ENCODE measurements around the gene SCUBE1. TPM values are rescaled to one million over a fixed set of nuclear protein-coding genes. Genes with fewer than 3 reads are reported as not detected.

The SCUBE1 gene
- total and polyA plus RNA-seq, 2 of the 4 experiments (the other 2 are of a cell fraction): not detected

DNA sequence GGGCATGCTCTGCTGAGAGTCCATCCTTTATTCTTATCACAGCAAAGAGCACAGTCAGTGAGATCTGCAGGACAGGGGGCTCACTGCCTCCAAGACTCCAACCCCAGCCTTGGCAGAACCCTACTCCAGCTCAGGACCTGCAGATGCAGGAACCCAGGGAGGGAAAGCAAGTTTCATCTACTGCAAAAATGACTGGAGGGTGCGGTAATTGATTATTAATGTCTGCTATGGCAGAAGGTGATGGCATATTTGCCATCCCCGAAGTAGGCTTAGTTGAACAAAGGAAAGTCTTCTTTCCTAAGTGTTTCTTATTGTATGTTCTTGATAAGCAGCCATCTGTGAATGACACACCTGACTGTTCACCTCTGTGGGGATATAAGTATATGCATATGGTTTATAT, 9.2 kb downstream of the SCUBE1 start:
- no peak overlapping the region for H2BK15ac ChIP-seq (ENCODE audit: low read depth, low read length)
- H2BK20ac ChIP-seq (ENCODE audit: low read depth, low read length): no peak overlapping the region
- no peak overlapping the region for H4K5ac ChIP-seq (ENCODE audit: low read depth, low read length)
- no peaks in the 10 kb centered on the region for H3K36me3 ChIP-seq (ENCODE audit: control insufficient read depth, insufficient read depth, low read length)
- WGBS, 2 experiments (ENCODE audit: extremely low coverage in 2 of 2, insufficient read length in 1 of 2): no CpG with 5 or more reads among the region's 2 CpGs
- H2AK5ac ChIP-seq (ENCODE audit: low read depth, low read length): no peak overlapping the region
- no peak overlapping the region for H3K27ac ChIP-seq (ENCODE audit: insufficient read depth, low read length)
- no peaks in the 10 kb centered on the region for H3K79me1 ChIP-seq (ENCODE audit: low read depth in 1 of 2, low read length in 2 of 2)
- no TSS peak for BruUV-seq (replicated peaks)
- H2BK5ac ChIP-seq (ENCODE audit: low read depth, low read length, poor library complexity, severe bottlenecking): no peak overlapping the region
- H3K9me3 ChIP-seq (ENCODE audit: control insufficient read depth, insufficient read depth, low read length): no peaks in the 10 kb centered on the region
- no peak overlapping the region for H3K14ac ChIP-seq (replicated peaks; ENCODE audit: low read depth, low read length)
- H2BK120ac ChIP-seq (ENCODE audit: low read depth, low read length): no peak overlapping the region
- in situ Hi-C loops (cut with MboI; ENCODE audit: low sequenced_read_pairs) (no loop called here), intact Hi-C loops (cut with micrococcal nuclease) (no loop called here), dilution Hi-C loops (cut with HindIII; ENCODE audit: low sequenced_read_pairs, unreplicated experiment) (no loop called here)
- ChIA-PET CTCF (no interaction called here), POLR2A (ENCODE audit: unreplicated experiment) (no interaction called here)
- no peak overlapping the region for H4K8ac ChIP-seq (ENCODE audit: low read depth in 2 of 2, low read length in 2 of 2)
- H2AFZ ChIP-seq (replicated peaks; ENCODE audit: low read length, poor library complexity): no peak overlapping the region
- H3K4me3 ChIP-seq (ENCODE audit: insufficient read depth, low read depth, low read length): no peak overlapping the region
- H3K18ac ChIP-seq (ENCODE audit: low read depth, low read length): no peak overlapping the region
- H4K20me1 ChIP-seq (ENCODE audit: insufficient read depth, low read length): no peaks in the 10 kb centered on the region
- DNase-seq: no peak
- H3K4ac ChIP-seq (ENCODE audit: low read depth, low read length): no peak overlapping the region
- no peak for TF ChIP-seq NFE2L2 (IDR thresholded peaks at IDR 0.05; ENCODE audit: low read depth, low read length)
- TF ChIP-seq, protein P1, sequence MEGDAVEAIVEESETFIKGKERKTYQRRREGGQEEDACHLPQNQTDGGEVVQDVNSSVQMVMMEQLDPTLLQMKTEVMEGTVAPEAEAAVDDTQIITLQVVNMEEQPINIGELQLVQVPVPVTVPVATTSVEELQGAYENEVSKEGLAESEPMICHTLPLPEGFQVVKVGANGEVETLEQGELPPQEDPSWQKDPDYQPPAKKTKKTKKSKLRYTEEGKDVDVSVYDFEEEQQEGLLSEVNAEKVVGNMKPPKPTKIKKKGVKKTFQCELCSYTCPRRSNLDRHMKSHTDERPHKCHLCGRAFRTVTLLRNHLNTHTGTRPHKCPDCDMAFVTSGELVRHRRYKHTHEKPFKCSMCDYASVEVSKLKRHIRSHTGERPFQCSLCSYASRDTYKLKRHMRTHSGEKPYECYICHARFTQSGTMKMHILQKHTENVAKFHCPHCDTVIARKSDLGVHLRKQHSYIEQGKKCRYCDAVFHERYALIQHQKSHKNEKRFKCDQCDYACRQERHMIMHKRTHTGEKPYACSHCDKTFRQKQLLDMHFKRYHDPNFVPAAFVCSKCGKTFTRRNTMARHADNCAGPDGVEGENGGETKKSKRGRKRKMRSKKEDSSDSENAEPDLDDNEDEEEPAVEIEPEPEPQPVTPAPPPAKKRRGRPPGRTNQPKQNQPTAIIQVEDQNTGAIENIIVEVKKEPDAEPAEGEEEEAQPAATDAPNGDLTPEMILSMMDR (conservative IDR thresholded peaks at IDR 0.05; ENCODE audit: low read depth, low read length): no peak
- no peak overlapping the region for H3K56ac ChIP-seq (ENCODE audit: extremely low read depth, insufficient read depth, low read length)
- H3K9me1 ChIP-seq (ENCODE audit: insufficient read depth, low read length): no peaks in the 10 kb centered on the region
- H3K23ac ChIP-seq (ENCODE audit: low read depth, low read length): no peak overlapping the region
- H3K4me2 ChIP-seq (ENCODE audit: low read depth, low read length): no peak overlapping the region
- no peak overlapping the region for H2AK9ac ChIP-seq (replicated peaks; ENCODE audit: low read depth, low read length, poor library complexity)
- H4K91ac ChIP-seq (ENCODE audit: insufficient read depth, low read depth, low read length): no peak overlapping the region
- no peak overlapping the region for H3K9ac ChIP-seq (ENCODE audit: low read depth, low read length)
- H3K4me1 ChIP-seq (ENCODE audit: control insufficient read depth, insufficient read depth, low read length): no peaks in the 10 kb centered on the region
- no peak for ATAC-seq (ENCODE audit: low read depth)
- H3K27me3 ChIP-seq (ENCODE audit: control insufficient read depth, insufficient read depth, low read length): peaks cover 37% of the 10 kb centered on the region

Measured in IMR-90 (cell line).